OCI-M2 (cell line): ENCODE measurements around the gene PRR20G.

Experiments
- DNase-seq: peaks from one replicate; lab custom pipeline; 2025; ENCODE audit not compliant: unreplicated experiment; lab: John Stamatoyannopoulos, UW

The PRR20G gene

GRCh38 chr3:127263586-127264231 is 24.1 kb downstream of the PRR20G start:
- DNase-seq, result no peak

- no peak for DNase-seq
Measured at GRCh38 chr3:127263037-127263436, 24.8 kb downstream of the PRR20G start.

- no peak for DNase-seq
Measured at GRCh38 chr3:127262533-127262932, 25.3 kb downstream of the PRR20G start.

GRCh38 chr3:127261925-127262324 is 25.9 kb downstream of the PRR20G start:
- no peak for DNase-seq

- no peak for DNase-seq
Measured at GRCh38 chr3:127260826-127261555, 26.9 kb downstream of the PRR20G start.

GRCh38 chr3:127260416-127260815 is 27.4 kb downstream of the PRR20G start:
- DNase-seq, result no peak

- no peak for DNase-seq
Measured at GRCh38 chr3:127259882-127260281, 28.0 kb downstream of the PRR20G start.

GRCh38 chr3:127258733-127259132 is 29.1 kb downstream of the PRR20G start:
- DNase-seq, result no peak

GRCh38 chr3:127257351-127257750 is 30.5 kb downstream of the PRR20G start:
- no peak for DNase-seq

- no peak for DNase-seq
Measured at GRCh38 chr3:127256733-127257271, 31.0 kb downstream of the PRR20G start.

- DNase-seq, result no peak
Measured at GRCh38 chr3:127256138-127256537, 31.7 kb downstream of the PRR20G start.

- no peak for DNase-seq
Measured at GRCh38 chr3:127255516-127255915, 32.3 kb downstream of the PRR20G start.

- no peak for DNase-seq
Measured at GRCh38 chr3:127254730-127255129, 33.1 kb downstream of the PRR20G start.

GRCh38 chr3:127254033-127254644 is 33.7 kb downstream of the PRR20G start:
- DNase-seq, result no peak

GRCh38 chr3:127253491-127253890 is 34.4 kb downstream of the PRR20G start:
- DNase-seq, result no peak

GRCh38 chr3:127252446-127252845 is 35.4 kb downstream of the PRR20G start:
- no peak for DNase-seq

- DNase-seq, result no peak
Measured at GRCh38 chr3:127250032-127250431, 37.8 kb downstream of the PRR20G start.

GRCh38 chr3:127247292-127247691 is 40.6 kb downstream of the PRR20G start:
- no peak for DNase-seq

- DNase-seq, result no peak
Measured at GRCh38 chr3:127238602-127239001, 49.2 kb downstream of the PRR20G start.

- DNase-seq, result no peak
Measured at GRCh38 chr3:127237835-127238234, 50.0 kb downstream of the PRR20G start.

GRCh38 chr3:127235706-127236105 is 52.1 kb downstream of the PRR20G start:
- no peak for DNase-seq

GRCh38 chr3:127234778-127235177 is 53.1 kb downstream of the PRR20G start:
- DNase-seq, result no peak
